ENCODE measurements around the gene PLXDC2. TPM values are rescaled to one million over a fixed set of nuclear protein-coding genes. Genes with fewer than 3 reads are reported as not detected.

Gene PLXDC2
- total RNA-seq, 1 experiment from 2014 or later, result 0.20 TPM

GRCh38 chr10:19874791-19875190, 58.6 kb downstream of the PLXDC2 start:
- H3K27me3 ChIP-seq (ENCODE audit: insufficient read depth, low read length), result no peaks in the 10 kb centered on the region
- H3K4me1 ChIP-seq (ENCODE audit: control insufficient read depth in 1 of 2, insufficient read depth in 2 of 2, low read length in 2 of 2), result no peaks in the 10 kb centered on the region
- BruUV-seq (replicated peaks), result no TSS peak
- H3K9me2 ChIP-seq (ENCODE audit: insufficient read depth), result no peaks in the 10 kb centered on the region
- DNase-seq (ENCODE audit: low read depth, low spot score) (no peak), ATAC-seq (no peak)
- H3K79me2 ChIP-seq (ENCODE audit: insufficient read depth, low read length), result no peaks in the 10 kb centered on the region
- no peak overlapping the region for H3K27ac ChIP-seq (ENCODE audit: low read depth, low read length)
- no peak overlapping the region for H3K9ac ChIP-seq (ENCODE audit: low read length)
- no peak overlapping the region for H2AFZ ChIP-seq (ENCODE audit: low read depth, low read length, poor library complexity, severe bottlenecking)
- H3K36me3 ChIP-seq (ENCODE audit: control insufficient read depth in 1 of 2, insufficient read depth in 2 of 2, low read length in 2 of 2), result no peaks in the 10 kb centered on the region; a peak in 1 of 4 replicates
- intact Hi-C loops (cut with micrococcal nuclease), result no loop called here
- H3K9me3 ChIP-seq (ENCODE audit: control insufficient read depth in 1 of 2, insufficient read depth in 1 of 2, low read depth in 1 of 2, low read length in 2 of 2), result peaks cover 7 to 18% of the 10 kb centered on the region in 2 experiments; a peak in 2 of 4 replicates
- no peak overlapping the region for H3K4me2 ChIP-seq (ENCODE audit: low read length)
- CTCF ChIA-PET, result no interaction called here
- H4K20me1 ChIP-seq (ENCODE audit: insufficient read depth), result no peaks in the 10 kb centered on the region
- H3K4me3 ChIP-seq (replicated peaks in 1 of 2; ENCODE audit: low read depth in 1 of 2, low read length in 2 of 2), result no peak overlapping the region
- POLR2A ChIA-PET, result no interaction called here
- TF ChIP-seq EZH2 (IDR thresholded peaks at IDR 0.05), result no peak
- no peak for TF ChIP-seq EZH2phosphoT487 (IDR thresholded peaks at IDR 0.05; ENCODE audit: borderline replicate concordance)
- TF ChIP-seq CEBPB (IDR thresholded peaks at IDR 0.05; ENCODE audit: low read depth), result no peak
- TF ChIP-seq POLR2A (IDR thresholded peaks at IDR 0.05; ENCODE audit: borderline replicate concordance, extremely low read depth, insufficient read depth, insufficient read length), result no peak
- TF ChIP-seq ZFX (IDR thresholded peaks at IDR 0.05), result no peak
- no peak for TF ChIP-seq ATF3 (IDR thresholded peaks at IDR 0.05)
- TF ChIP-seq TCF7L2 (IDR thresholded peaks at IDR 0.05; ENCODE audit: borderline replicate concordance, extremely low read depth, insufficient read depth, insufficient read length), result no peak
- TF ChIP-seq ZNF274 (IDR thresholded peaks at IDR 0.05; ENCODE audit: low read depth, low read length), result no peak
- TF ChIP-seq FOSL1 (IDR thresholded peaks at IDR 0.05; ENCODE audit: low read depth), result no peak
- no peak for TF ChIP-seq CTCF (IDR thresholded peaks at IDR 0.05 in 2 of 3, conservative IDR thresholded peaks at IDR 0.05 in 1 of 3; ENCODE audit: borderline replicate concordance in 1 of 3, insufficient read depth in 1 of 3, low read depth in 2 of 3, low read length in 2 of 3)
- TF ChIP-seq JUND (IDR thresholded peaks at IDR 0.05), result no peak
- TF ChIP-seq SIN3A (IDR thresholded peaks at IDR 0.05; ENCODE audit: low read depth), result no peak
- TF ChIP-seq RAD21 (IDR thresholded peaks at IDR 0.05; ENCODE audit: low read depth), result no peak
- TF ChIP-seq CBX3 (IDR thresholded peaks at IDR 0.05; ENCODE audit: low read depth), result no peak
- TF ChIP-seq YY1 (IDR thresholded peaks at IDR 0.05; ENCODE audit: extremely low read depth, insufficient replicate concordance, low read depth, low read length), result no peak
- no peak for TF ChIP-seq MAX (IDR thresholded peaks at IDR 0.05)
- TF ChIP-seq POLR2AphosphoS5 (IDR thresholded peaks at IDR 0.05; ENCODE audit: low read depth, low read length), result no peak
- TF ChIP-seq SRF (IDR thresholded peaks at IDR 0.05; ENCODE audit: low read depth), result no peak
- no peak for TF ChIP-seq ZBTB33 (IDR thresholded peaks at IDR 0.05; ENCODE audit: extremely low read depth, insufficient replicate concordance, low read length)
- RAD21 ChIA-PET (ENCODE audit: low non-redundant PET in 1 of 2, low total read pairs in 2 of 2, uncharacterized antibody in 2 of 2, unreplicated experiment in 2 of 2), result no interaction called here

All from HCT116 (cell line).